ENCODE results near the gene PUS3.
"Not testable (repeated sequence)": the region's sequence is repeated elsewhere in the genome, so short reads cannot be mapped to it uniquely, and the experiment has no call there.

PUS3 gene

GRCh38 chr11:125865354-125865753, 37.7 kb downstream of the PUS3 start:
- DNase-seq = not testable (repeated sequence)

GRCh38 chr11:125862786-125863185, 40.2 kb downstream of the PUS3 start:
- not testable (repeated sequence) for DNase-seq

GRCh38 chr11:125857670-125858069, 45.3 kb downstream of the PUS3 start:
- not testable (repeated sequence) for DNase-seq

- no peak for DNase-seq
Measured at GRCh38 chr11:125846188-125846587, 56.8 kb downstream of the PUS3 start.

All from activated naive CD4-positive, alpha-beta T cell treated with Interleukin-2 at 50 U/mL for 16 hours (primary cell).